HG03045 (cell line): Measurements from ENCODE around the gene RPS21.
A peak's percentile ranks its signal among the peaks of the same experiment; 100 is the strongest.

Experiments
- ATAC-seq: cut with Tn5 transposase; IDR thresholded peaks from one replicate; pipeline ENCODE4 v1.9.1; 2021; ENCODE audit warnings: mild to moderate bottlenecking, moderate library complexity; ENCODE audit not compliant: unreplicated experiment

RPS21 gene

GRCh38 chr20:62394248-62395245 is 7.6 kb downstream of the RPS21 start:
- no peak for ATAC-seq

GRCh38 chr20:62395311-62396242 is 8.7 kb downstream of the RPS21 start:
- ATAC-seq: no peak

GRCh38 chr20:62396367-62397239 is 9.7 kb downstream of the RPS21 start:
- no peak for ATAC-seq

- no peak for ATAC-seq
Observed at GRCh38 chr20:62398120-62398821, 11.4 kb downstream of the RPS21 start.

- ATAC-seq: no peak
Observed at GRCh38 chr20:62400021-62400420, 13.1 kb downstream of the RPS21 start.

GRCh38 chr20:62400541-62400940 is 13.6 kb downstream of the RPS21 start:
- ATAC-seq: no peak

- no peak for ATAC-seq
Observed at GRCh38 chr20:62401331-62401779, 14.5 kb downstream of the RPS21 start.

GRCh38 chr20:62402456-62403150 is 15.7 kb downstream of the RPS21 start:
- ATAC-seq: no peak

GRCh38 chr20:62403331-62403730 is 16.4 kb downstream of the RPS21 start:
- no peak for ATAC-seq

GRCh38 chr20:62404112-62404665 is 17.3 kb downstream of the RPS21 start:
- no peak for ATAC-seq

- ATAC-seq: no peak
Observed at GRCh38 chr20:62404761-62405107, 17.8 kb downstream of the RPS21 start.

- no peak for ATAC-seq
Observed at GRCh38 chr20:62405108-62405980, 18.4 kb downstream of the RPS21 start.

GRCh38 chr20:62405981-62406513 is 19.1 kb downstream of the RPS21 start:
- no peak for ATAC-seq

- no peak for ATAC-seq
Observed at GRCh38 chr20:62406635-62407176, 19.8 kb downstream of the RPS21 start.

GRCh38 chr20:62407221-62407992 is 20.5 kb downstream of the RPS21 start, which contains the start of gene CABLES2:
TSS of gene CABLES2 (minus strand) at chr20:62407285. CDS start at chr20:62407276, 9 bp downstream.
- peak; percentile 84 for ATAC-seq

GRCh38 chr20:62408055-62408454 is 21.2 kb downstream of the RPS21 start:
- ATAC-seq: no peak

GRCh38 chr20:62408640-62409039 is 21.7 kb downstream of the RPS21 start:
- ATAC-seq: no peak
